GM19099 (cell line): ENCODE measurements around the gene MEF2D.

Source experiments
- POLR2A ChIP-seq: IDR thresholded peaks from 3 replicates; pipeline ENCODE4 v1.6.1; 2011; ENCODE audit warnings: low read depth; ENCODE audit not compliant: insufficient read length; ENCODE audit errors: extremely low read depth

MEF2D gene

GRCh38 chr1:156500543-156500792 is at the start of gene MEF2D:
Gene MEF2D, minus strand, starts transcription at chr1:156500775. Its CDS starts 17,483 bp downstream, at chr1:156483292.
- TF ChIP-seq POLR2A = no peak

- no peak for TF ChIP-seq POLR2A
Measured at GRCh38 chr1:156550346-156550745, 49.8 kb upstream of the MEF2D start.

- no peak for TF ChIP-seq POLR2A
Measured at GRCh38 chr1:156549831-156550230, 49.3 kb upstream of the MEF2D start.

GRCh38 chr1:156549390-156549789 is 48.8 kb upstream of the MEF2D start:
- no peak for TF ChIP-seq POLR2A

GRCh38 chr1:156547982-156548381 is 47.4 kb upstream of the MEF2D start:
- no peak for TF ChIP-seq POLR2A

- no peak for TF ChIP-seq POLR2A
Measured at GRCh38 chr1:156547434-156547833, 46.9 kb upstream of the MEF2D start.

- no peak for TF ChIP-seq POLR2A
Measured at GRCh38 chr1:156546267-156546666, 45.7 kb upstream of the MEF2D start.

- no peak for TF ChIP-seq POLR2A
Measured at GRCh38 chr1:156544592-156545102, 44.1 kb upstream of the MEF2D start.

- TF ChIP-seq POLR2A = no peak
Measured at GRCh38 chr1:156543066-156543465, 42.5 kb upstream of the MEF2D start.

- no peak for TF ChIP-seq POLR2A
Measured at GRCh38 chr1:156540955-156541354, 40.4 kb upstream of the MEF2D start.

GRCh38 chr1:156539818-156540355 is 39.3 kb upstream of the MEF2D start:
- TF ChIP-seq POLR2A = no peak

GRCh38 chr1:156538711-156539440 is 38.3 kb upstream of the MEF2D start:
- TF ChIP-seq POLR2A = no peak

GRCh38 chr1:156537027-156537426 is 36.5 kb upstream of the MEF2D start:
- TF ChIP-seq POLR2A = no peak

GRCh38 chr1:156534424-156535060 is 34.0 kb upstream of the MEF2D start:
- TF ChIP-seq POLR2A = no peak

- no peak for TF ChIP-seq POLR2A
Measured at GRCh38 chr1:156533568-156534220, 33.1 kb upstream of the MEF2D start.

- TF ChIP-seq POLR2A = no peak
Measured at GRCh38 chr1:156532374-156532773, 31.8 kb upstream of the MEF2D start.
